Left lobe of liver (tissue), 2 donors: ENCODE results near the gene GMDS. TPM values are rescaled to one million over a fixed set of nuclear protein-coding genes. Genes with fewer than 3 reads are reported as not detected.
A peak's percentile ranks its signal among the peaks of the same experiment; 100 is the strongest.
"Not testable (repeated sequence)": the region's sequence is repeated elsewhere in the genome, so short reads cannot be mapped to it uniquely, and the experiment has no call there.

ENCODE experiments used
- ATAC-seq: fragments of 200-7000 bp; cut with Tn5 transposase; one replicate; pipeline ENCODE4 v1.9.1; 2020; ENCODE audit warnings: mild to moderate bottlenecking, moderate library complexity
- DNase-seq: peaks from one replicate; pipeline ENCODE4 v3.0.0-alpha.2; 2020; ENCODE audit warnings: low spot score
- total RNA-seq: library from RNA; stranded (reverse); gene quantifications from one replicate; pipeline ENCODE4 v1.2.1, GENCODE V29; 2021
- donor health status: DM: no; HTN: no; CAD: no; lungs with moderate emphysema.
- donor health status: DM: no; HTN: yes; CAD: no.

Gene GMDS
- total RNA-seq, 1 donor from 2014 or later, result 23.9 TPM

DNA sequence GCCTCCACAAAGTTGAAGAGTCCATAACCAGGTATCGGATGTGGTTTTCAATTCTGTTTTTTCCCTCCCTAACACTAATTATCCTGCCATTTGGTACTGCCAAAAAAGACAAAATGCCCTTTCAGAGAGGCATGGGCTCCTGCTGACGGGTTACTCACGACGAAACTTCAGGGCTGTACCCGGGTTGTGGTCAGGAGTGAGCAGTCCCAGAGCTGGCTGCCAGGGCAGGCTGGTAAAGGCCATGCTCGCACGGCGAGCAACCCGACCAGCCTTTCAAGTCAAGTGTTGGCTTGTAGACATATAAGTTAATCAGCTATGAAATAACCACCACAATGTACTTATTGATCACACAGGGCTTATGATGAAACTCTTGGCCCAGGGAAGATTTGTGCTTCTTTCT lies 483.2 kb downstream of the GMDS start:
- DNase-seq (no peak), ATAC-seq (no peak)

DNA sequence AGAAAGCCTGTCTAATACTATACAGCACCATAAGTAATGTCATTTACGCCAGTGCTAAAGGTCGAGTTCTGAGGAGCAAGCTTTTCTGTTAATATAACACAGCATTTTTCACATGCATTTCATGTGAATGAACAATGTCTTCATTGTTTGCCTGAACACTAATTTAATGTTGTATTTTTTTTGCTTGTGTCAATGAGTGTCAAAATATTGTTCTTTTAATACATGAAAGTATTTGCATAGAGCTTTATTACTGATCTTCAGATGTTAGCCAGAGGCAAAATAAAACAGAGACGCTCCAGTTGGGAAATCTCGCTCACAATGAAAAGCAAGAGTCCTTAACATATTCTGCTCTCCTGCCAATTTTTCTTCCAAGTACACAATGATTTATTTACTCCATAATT lies 483.9 kb downstream of the GMDS start:
- DNase-seq (no peak), ATAC-seq (no peak)

DNA sequence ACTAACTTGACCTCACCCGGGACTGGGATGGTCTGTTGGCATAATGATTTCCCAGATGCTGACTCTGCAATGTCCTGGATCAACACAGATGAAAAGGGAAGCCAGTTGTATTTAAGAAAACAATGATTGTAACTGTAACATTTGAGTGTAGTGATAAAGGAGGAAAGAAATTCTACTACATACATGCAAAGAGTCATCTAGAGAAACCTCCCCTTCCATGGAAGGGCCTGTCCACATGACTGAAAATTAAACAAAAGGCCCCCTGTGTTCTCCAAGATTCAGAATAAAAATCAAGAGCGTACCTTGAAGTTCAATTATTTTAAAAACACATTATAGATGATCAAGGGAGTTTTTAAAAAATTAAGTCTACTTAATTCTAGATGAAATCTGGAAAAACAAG lies 484.5 kb downstream of the GMDS start:
- DNase-seq (no peak), ATAC-seq (no peak)

DNA sequence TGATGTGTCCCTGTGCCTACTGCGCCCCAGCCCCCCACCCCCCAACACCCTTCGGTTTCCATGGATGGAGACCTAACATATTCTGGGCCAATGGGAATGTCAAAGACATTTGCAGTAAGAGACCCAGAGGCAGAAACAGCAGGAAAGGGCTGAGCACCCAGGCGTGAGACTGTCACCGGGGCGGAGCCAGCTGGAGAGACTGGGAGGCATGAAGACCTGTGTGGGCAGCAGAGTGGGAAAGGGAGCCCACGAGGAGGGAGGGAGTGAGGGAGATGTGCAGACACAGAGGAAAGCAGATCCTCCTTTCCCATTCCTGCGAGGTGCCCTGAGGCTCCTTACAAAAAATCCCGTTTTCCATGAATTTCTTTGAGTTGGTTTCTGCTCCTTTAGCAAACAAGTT lies 485.5 kb downstream of the GMDS start:
- ATAC-seq, result no peak
- no peak for DNase-seq

DNA sequence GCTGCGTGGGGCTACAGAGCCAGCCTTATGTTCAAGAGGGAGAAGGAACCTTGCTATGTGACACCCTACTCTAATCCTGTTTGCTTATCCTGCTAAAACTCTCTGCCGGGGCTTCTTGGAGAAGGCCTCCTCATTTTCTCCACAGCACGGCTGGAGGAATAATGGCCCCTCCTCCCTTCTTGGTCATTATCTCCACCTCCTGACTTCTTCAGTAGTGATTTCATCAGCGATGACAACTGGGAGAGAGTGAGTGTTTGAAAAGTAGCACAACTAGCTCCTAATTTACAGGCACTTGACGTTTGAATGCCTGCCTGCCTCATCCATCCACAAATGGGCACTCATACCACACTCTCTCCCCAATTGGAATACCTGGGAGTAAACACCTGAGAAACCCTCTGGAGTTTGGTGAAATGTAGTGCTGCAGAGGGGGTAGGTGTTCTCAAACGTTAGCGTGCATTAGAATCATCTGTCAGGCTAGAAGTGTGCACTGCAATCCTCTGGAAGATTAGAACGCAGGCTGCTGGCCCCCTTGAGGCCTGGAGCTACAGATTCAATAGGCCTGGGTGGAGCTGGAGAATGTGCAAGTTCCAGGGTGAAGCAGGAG lies 487.2 kb downstream of the GMDS start:
- ATAC-seq (no peak), DNase-seq (no peak)

DNA sequence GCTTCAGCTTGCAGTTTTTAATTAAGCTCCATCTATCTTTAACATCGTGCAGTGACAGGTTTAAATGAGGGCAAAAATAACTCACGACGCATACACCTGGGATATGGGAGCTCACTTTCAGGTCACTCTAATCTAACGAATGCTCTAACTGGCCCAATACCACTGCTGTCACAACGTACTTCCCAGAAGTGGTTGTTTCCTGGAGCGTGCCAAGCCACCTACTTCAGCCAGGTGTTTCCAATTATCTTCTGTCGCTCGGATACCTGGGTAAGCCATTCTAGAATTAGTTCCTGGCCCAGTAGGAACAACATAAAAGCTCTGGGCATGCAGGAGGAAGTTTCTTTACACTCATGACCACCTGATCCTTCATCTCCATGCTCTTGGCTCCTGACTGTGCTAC lies 488.3 kb downstream of the GMDS start:
- ATAC-seq (no peak), DNase-seq (no peak)

DNA sequence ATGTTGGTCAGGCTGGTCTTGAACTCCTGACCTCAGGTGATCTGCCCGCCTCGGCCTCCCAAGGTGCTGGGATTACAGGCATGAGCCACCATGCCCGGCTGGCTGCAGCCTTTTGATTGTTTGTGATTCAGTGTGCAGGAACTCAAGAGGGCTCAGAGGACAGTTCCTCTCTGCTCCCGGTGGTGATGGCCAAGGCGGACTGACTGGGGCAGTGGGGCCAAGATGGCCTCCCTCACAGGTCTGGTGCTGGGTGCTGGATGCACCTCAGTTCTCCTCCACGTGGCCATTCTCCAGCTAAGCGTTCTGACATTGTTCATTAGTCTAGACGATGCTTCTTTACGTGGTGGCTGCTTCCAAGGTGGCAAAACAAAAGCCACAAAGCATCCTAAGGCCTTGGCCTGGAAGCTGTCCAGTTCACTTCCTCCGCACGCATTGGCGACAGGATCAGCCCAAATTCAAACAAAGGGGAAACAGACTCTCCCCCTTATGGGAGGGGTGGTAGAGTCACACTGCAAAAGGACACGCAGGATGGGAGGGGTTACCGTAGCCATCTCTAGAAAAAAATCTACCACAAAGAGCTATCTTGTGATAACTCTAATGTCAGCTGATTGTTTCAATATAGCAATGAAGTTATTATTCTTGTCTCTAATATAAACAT lies 488.8 kb downstream of the GMDS start:
- no peak for DNase-seq
- no peak for ATAC-seq

DNA sequence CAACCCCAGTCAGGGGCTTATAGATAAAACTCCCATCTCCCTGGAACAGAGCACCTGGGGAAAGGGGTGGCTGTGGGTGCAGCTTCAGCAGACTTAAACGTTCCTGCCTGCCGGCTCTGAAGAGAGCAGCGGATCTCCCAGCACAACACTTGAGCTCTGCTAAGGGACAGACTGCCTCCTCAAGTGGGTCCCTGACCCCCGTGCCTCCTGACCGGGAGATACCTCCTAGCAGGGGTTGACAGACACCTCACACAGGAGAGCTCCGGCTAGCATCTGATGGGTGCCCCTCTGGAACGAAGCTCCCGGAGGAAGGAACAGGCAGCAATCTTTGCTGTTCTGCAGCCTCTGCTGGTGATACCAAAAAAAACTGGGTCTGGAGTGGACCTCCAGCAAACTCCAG lies 494.3 kb downstream of the GMDS start:
- ATAC-seq, DNase-seq: not testable (repeated sequence)

DNA sequence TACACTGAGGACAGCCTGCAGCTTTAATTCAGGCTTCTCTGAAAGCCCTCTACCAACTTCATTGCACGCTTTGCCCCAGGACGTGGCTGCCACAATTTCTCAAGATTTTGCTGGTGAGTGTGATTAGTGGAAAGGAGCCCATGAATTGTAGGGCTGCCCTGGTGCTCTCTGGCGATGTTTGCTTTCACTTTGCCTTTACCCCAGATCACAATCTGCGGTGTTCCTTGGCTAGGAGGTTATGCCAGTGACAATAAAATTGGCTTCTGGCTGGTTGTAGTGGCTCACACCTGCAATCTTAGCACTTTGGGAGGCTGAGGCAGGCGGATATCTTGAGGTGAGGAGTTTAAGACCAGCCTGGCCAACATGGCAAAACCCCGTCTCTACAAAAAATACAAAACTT lies 496.4 kb downstream of the GMDS start:
- DNase-seq, result no peak
- peak; percentile 89 for ATAC-seq

DNA sequence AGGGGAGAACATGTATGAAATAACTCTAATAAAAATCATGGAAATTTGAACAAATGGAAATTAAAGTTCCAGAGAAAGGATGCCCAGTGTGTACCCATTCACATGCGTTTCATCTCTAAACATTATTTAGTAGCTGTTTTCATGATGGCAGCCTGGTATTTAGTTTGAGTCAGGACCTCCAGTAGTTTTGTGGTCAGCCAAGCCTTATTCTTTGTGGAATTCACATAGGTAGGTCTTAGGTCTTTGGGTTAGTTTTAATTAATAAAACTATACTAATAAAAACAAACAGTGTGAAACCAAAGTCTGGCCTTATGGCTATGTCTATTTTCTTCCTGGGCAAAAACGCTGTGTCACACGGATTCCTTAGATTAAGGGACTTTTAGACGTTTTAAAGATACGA lies 497.9 kb downstream of the GMDS start:
- ATAC-seq (no peak), DNase-seq (no peak)

DNA sequence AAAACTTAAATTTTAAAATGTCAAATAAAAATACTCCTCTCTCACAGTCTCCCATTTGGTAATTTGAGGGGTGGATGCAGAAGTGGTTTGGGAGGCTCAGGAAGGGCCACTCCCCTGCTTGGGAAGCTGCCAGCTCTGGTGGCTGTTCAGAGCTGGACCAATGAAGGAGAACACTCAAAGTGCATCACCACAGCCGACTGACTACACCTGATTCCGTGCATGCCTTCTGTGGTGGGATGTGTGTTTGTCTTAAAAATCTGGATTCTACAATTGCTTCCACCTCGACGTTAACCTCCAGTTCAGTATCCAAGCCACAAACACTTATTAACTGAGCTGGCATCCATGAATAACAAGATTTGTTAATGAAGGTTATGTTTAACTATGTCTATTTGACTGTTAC lies 498.4 kb downstream of the GMDS start:
- no peak for ATAC-seq

DNA sequence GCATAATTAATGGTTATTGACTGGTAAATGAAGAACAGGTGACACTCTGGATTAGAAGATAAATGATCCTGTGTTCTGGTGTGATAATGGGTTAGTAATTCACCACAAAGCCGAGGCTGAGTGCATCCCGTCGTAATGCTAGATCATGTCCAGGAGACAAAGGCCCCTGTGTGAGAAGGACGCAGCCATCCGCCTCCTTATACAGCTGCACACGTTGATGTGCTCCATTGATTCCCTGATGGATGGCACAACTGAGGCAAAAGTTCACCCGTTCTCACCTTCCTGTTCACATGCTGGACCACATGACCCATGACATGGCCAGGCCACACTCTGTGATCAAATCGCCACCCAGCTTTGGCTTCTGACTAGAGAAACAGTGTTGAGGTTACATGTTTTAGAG lies 499.6 kb downstream of the GMDS start:
- ATAC-seq, result no peak
- DNase-seq, result no peak

More for the DNA sequence above, 498.4 kb downstream of the GMDS start:
- DNase-seq, result no peak

DNA sequence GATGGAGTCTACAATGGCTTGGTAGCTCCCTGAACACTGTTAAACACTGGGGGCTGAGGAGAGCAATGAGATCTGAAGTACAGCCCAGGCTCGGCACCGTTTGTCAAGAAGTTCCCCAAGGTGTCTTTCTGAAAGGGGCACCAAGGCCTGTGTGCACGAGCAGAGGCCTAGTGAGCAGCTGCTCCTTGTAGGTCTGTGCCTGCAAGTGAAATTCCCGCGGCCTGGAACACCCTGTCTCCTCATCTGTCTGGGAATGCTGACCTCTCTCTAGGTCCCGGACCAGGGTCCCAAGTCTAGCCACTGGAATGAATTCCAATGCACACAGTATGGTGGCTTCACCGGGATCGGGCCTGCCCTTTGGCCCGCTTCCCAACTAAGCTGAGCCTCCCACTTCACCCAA lies 500.9 kb downstream of the GMDS start:
- ATAC-seq (no peak), DNase-seq (no peak)

DNA sequence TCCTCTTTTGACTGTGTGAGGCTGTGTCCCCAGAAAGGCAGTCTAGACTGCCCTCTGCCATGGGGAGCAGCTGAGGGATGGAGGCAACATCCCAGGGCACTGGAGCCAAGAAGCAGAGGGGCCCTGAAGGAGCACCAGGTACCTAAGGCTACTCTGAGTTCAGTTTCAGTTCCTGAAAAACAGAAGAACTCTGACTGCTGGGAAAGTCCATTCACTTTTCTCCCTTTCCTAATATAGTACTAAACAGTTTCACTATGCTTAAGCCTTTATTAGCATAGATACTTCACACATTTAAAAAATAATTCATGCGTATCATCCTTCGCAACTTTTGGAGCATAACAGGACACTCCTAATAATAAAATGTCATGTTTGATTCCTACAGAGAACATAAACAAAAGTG lies 505.7 kb downstream of the GMDS start:
- ATAC-seq, result no peak
- DNase-seq, result no peak

DNA sequence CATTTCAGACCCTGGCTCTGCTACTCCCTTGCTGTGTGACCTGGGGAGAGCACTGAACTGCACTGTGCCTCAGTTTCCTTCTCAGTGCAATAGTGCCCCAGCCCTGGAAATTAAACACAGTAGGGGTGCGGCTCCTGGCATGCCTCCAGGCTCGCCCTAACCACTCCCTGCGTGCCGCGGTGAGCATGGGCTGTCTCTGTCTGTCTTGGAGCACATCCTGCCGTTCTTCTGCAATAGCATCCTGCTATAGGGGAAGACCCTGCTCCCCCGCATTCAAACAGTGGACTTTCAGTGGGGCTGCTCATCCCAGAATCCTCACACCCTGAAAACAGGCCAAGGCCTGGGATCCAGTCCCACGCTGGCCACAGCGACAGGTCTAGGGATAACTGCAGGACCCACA lies 506.2 kb downstream of the GMDS start:
- DNase-seq (no peak), ATAC-seq (no peak)

DNA sequence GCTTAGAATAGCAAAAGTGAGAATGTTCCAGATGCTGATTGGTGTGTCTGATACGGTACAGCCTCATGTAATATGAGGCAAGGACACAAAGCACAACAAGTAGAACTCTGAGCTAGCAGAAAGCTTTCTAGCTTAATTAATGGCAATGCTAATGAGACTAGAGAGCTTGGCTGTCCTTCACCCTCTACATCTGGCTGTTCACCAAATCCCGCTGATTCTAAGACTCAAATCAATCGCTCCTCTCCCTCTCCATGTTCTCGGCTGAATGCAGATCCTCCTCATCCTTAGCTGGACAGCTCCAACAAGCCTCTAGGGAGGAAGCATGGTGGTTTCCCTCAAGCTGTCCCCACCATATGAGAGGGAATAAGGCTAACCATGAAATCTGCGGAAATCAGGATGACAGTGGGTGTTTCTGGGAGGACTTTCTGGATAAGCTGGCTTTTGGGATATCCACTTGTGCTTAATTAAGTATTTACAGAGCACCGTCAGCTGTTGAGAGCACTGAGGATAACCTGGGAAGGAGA lies 506.8 kb downstream of the GMDS start:
- ATAC-seq, result no peak
- no peak for DNase-seq

DNA sequence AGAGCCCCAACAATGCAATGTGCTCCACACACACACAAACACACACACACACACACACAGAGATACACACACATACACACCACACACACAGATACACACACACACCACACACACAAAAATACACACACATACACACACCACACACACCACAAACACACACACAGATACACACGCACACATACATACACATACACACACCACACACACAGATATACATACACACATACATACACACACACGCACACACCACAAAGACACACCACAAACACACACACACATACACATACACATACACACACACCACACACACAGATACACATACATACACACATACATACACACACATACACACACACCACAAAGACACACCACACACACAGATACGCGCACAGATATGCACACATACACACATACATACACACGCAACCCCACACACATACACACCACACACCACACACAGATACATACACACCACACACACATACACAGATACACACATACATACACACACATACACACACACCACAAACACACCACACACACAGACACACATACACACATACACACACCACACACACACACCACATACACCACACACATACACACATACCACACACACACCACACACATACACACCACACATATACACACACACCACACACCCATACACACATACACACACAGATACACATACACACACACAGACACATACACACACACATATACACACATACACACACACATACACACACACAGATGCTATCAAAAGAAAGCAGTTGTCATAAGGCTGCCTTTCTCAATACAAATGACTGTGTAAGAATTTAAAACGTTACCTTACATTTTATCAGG lies 507.7 kb downstream of the GMDS start:
- ATAC-seq, result no peak
- DNase-seq, result no peak

DNA sequence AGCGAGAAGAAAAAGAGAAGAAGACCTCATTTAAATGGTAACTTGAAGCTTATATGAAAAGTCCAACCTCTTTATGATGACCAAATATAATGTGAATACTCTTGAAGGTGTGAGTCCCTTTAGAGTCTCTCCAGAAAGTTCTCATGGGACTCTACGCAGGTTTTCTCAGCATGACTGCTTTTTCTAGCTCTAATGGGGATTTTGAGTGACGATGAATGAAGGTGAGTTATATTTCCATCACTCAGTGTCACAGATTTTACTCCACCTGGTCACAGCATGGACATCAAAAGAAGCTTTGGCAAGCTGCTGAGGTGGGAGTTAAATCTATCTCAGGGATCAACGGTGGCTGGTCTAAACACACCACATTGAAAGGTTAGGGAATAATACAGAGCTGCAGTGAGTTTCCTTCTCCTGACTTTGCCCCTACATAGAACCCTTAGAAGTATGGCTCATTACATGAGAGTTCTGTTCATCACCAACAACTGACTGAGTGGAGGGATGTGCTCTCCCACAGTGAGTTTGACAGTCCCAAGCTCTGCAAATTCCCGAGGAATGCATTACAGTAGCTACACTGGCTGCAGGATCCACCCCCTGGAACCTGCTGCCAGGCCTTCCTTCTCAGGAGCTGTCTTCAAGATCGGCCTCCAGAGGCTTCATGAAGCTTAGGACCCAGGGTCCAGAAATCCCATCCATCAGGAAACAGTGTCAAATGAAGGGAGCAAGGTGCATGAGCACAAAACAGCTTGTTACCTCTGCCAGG lies 508.9 kb downstream of the GMDS start:
- ATAC-seq, result no peak
- no peak for DNase-seq

DNA sequence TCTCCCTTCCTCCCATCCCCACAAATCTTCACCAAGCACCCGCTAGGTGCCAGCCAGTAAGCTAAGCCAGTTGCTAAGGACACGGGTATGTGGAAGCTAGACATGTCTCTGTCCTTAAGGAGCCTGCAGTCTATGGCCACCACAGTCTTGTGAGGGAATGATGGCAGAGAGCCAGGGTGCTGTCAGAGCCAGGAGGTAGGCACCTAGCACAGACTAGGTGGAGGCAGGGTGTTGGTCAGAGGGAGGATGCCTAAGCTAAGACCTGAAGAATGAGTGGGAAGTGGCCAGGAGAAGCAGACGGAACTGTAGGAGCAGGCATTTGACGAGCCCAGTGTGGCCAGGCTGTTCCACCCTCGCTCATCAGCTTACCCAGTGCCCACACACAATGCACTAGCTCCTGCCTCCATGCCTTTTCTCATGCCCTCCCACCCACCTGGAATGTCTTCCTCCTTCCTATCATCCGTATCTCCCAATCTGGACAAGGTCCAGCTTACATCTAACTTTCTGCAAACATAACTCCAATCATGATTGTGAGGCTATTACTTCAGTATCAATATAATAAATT lies 510.1 kb downstream of the GMDS start:
- ATAC-seq (no peak), DNase-seq (no peak)

DNA sequence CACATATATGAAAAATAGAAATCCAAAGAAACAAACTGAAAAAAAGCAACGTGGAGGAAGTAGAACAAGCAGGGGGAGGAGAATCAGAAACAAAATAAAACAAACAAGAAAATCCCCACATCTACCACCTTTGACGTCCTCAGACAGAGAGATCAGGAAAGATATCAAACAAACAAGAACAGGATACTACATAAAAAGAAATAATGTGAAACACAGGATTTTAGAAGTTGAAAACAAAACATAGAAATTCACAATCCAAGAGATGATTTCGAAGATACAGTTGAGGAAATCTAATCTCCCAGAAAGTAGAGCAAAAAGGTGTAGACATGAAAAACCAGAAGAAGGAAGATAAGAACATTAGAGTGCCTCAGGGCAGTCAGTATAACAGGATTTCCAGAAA lies 514.5 kb downstream of the GMDS start:
- ATAC-seq (no peak), DNase-seq (no peak)

DNA sequence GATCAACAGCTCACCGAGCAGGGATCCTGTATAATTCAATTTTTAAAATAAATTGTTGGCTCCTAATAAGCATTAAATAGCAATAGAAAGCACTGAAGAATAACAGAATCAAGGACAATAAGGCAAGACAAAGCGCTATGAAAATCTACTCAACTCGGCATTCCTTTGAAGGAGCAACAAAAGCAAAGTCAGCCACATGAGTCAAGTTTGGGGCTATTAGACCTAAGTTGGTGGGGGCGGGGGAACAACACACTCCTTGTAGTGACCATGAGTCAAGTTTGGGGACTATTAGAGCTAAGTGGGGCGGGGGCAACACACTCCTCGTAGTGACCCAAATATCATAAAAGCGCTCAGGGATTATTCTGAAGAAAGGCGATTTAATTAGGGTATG lies 515.7 kb downstream of the GMDS start:
- no peak for ATAC-seq

More for the DNA sequence above, 515.7 kb downstream of the GMDS start:
- no peak for DNase-seq
